ENCODE measurements around the gene IKZF2. TPM values are rescaled to one million over a fixed set of nuclear protein-coding genes. Genes with fewer than 3 reads are reported as not detected.

The IKZF2 gene
- total and polyA plus RNA-seq, 5 donors from 2014 or later: 26.8 to 225 (median 35.3) TPM

- peaks cover 83% of the 10 kb centered on the region for H3K4me1 ChIP-seq (ENCODE audit: control insufficient read depth, insufficient read depth, low read length, poor library complexity, severe bottlenecking)
- Mint-ChIP-seq H3K36me3 (peaks cover 29% of the 10 kb centered on the region), H3K27me3 (no peaks in the 10 kb centered on the region), H3K27ac (peak overlapping the region; percentile 57 to 99 (median 97)), H3K4me3 (peak overlapping the region; percentile 77 to 92 (median 78)), H3K9me3 (no peaks in the 10 kb centered on the region), H3K4me1 (peaks cover 35 to 81% (median 67%) of the 10 kb centered on the region in 4 donors)
- peak overlapping the region; percentile 95 for H3K27ac ChIP-seq (ENCODE audit: insufficient read depth, low read length, poor library complexity, severe bottlenecking)
- no peaks in the 10 kb centered on the region for H3K36me3 ChIP-seq (ENCODE audit: control insufficient read depth, insufficient read depth, low read length)
- no peaks in the 10 kb centered on the region for H3K9me3 ChIP-seq (ENCODE audit: control insufficient read depth in 2 of 2, low read length in 2 of 2)
- DNase-seq: no peak
- H3K27me3 ChIP-seq (ENCODE audit: control insufficient read depth, insufficient read depth, low read length): no peaks in the 10 kb centered on the region
- no peak for ATAC-seq (ENCODE audit: low read depth in 2 of 2)
- H3K4me3 ChIP-seq (ENCODE audit: low read depth, low read length): peak overlapping the region; percentile 99
Measured at GRCh38 chr2:213129311-213129710, 22.1 kb downstream of the IKZF2 start.

GRCh38 chr2:213125646-213126347 is 25.6 kb downstream of the IKZF2 start:
- Mint-ChIP-seq H3K4me1 (peaks cover 39 to 91% (median 77%) of the 10 kb centered on the region in 4 donors), H3K9me3 (no peaks in the 10 kb centered on the region), H3K27ac (peak overlapping the region; percentile 68 to 91 (median 89)), H3K27me3 (no peaks in the 10 kb centered on the region), H3K4me3 (peak overlapping the region; percentile 76 to 88 (median 81)), H3K36me3 (peaks cover 16% of the 10 kb centered on the region)
- Histone ChIP-seq H3K27me3 (ENCODE audit: control insufficient read depth, insufficient read depth, low read length) (no peaks in the 10 kb centered on the region), H3K4me3 (ENCODE audit: low read depth, low read length) (peak overlapping the region; percentile 77), H3K36me3 (ENCODE audit: control insufficient read depth, insufficient read depth, low read length) (no peaks in the 10 kb centered on the region), H3K27ac (ENCODE audit: insufficient read depth, low read length, poor library complexity, severe bottlenecking) (peak overlapping the region; percentile 95), H3K4me1 (ENCODE audit: control insufficient read depth, insufficient read depth, low read length, poor library complexity, severe bottlenecking) (peaks cover 98% of the 10 kb centered on the region), H3K9me3 (ENCODE audit: control insufficient read depth in 2 of 2, low read length in 2 of 2) (no peaks in the 10 kb centered on the region)
- peak; percentile 67 to 71 for ATAC-seq (ENCODE audit: low read depth in 2 of 2)
- no peak for DNase-seq

- Mint-ChIP-seq H3K9me3 (no peaks in the 10 kb centered on the region), H3K4me3 (peak overlapping the region; percentile 65 to 92 (median 82)), H3K4me1 (peaks cover 52 to 96% (median 80%) of the 10 kb centered on the region in 4 donors), H3K36me3 (no peaks in the 10 kb centered on the region), H3K27me3 (no peaks in the 10 kb centered on the region), H3K27ac (peak overlapping the region; percentile 88 to 97 (median 89))
- H3K4me3 ChIP-seq (ENCODE audit: low read depth, low read length): peak overlapping the region; percentile 78
- H3K4me1 ChIP-seq (ENCODE audit: control insufficient read depth, insufficient read depth, low read length, poor library complexity, severe bottlenecking): peaks cover 100% of the 10 kb centered on the region
- ATAC-seq (ENCODE audit: low read depth in 2 of 2) (no peak), DNase-seq (no peak)
- peak overlapping the region; percentile 95 for H3K27ac ChIP-seq (ENCODE audit: insufficient read depth, low read length, poor library complexity, severe bottlenecking)
- H3K27me3 ChIP-seq (ENCODE audit: control insufficient read depth, insufficient read depth, low read length): no peaks in the 10 kb centered on the region
- no peaks in the 10 kb centered on the region for H3K36me3 ChIP-seq (ENCODE audit: control insufficient read depth, insufficient read depth, low read length)
- H3K9me3 ChIP-seq (ENCODE audit: control insufficient read depth in 2 of 2, low read length in 2 of 2): no peaks in the 10 kb centered on the region
Measured at GRCh38 chr2:213122725-213123124, 28.7 kb downstream of the IKZF2 start.

- peak overlapping the region; percentile 95 for H3K27ac ChIP-seq (ENCODE audit: insufficient read depth, low read length, poor library complexity, severe bottlenecking)
- no peaks in the 10 kb centered on the region for H3K9me3 ChIP-seq (ENCODE audit: control insufficient read depth in 2 of 2, low read length in 2 of 2)
- peak overlapping the region; percentile 78 for H3K4me3 ChIP-seq (ENCODE audit: low read depth, low read length)
- Mint-ChIP-seq H3K9me3 (no peaks in the 10 kb centered on the region), H3K36me3 (no peaks in the 10 kb centered on the region), H3K4me3 (peak overlapping the region; percentile 65 to 92 (median 82)), H3K27me3 (no peaks in the 10 kb centered on the region), H3K4me1 (peaks cover 57 to 94% (median 80%) of the 10 kb centered on the region in 4 donors), H3K27ac (peak overlapping the region; percentile 88 to 99 (median 89))
- DNase-seq: no peak
- H3K27me3 ChIP-seq (ENCODE audit: control insufficient read depth, insufficient read depth, low read length): no peaks in the 10 kb centered on the region
- H3K4me1 ChIP-seq (ENCODE audit: control insufficient read depth, insufficient read depth, low read length, poor library complexity, severe bottlenecking): peaks cover 100% of the 10 kb centered on the region
- no peak for ATAC-seq (ENCODE audit: low read depth in 2 of 2)
- no peaks in the 10 kb centered on the region for H3K36me3 ChIP-seq (ENCODE audit: control insufficient read depth, insufficient read depth, low read length)
Measured at GRCh38 chr2:213121690-213122089, 29.7 kb downstream of the IKZF2 start.

GRCh38 chr2:213119061-213119809 is 32.2 kb downstream of the IKZF2 start:
- peak overlapping the region; percentile 85 to 99 (median 92) for H3K27ac Mint-ChIP-seq
- Histone ChIP-seq H3K4me3 (ENCODE audit: low read depth, low read length) (peak overlapping the region; percentile 78), H3K27me3 (ENCODE audit: control insufficient read depth, insufficient read depth, low read length) (no peaks in the 10 kb centered on the region), H3K9me3 (ENCODE audit: control insufficient read depth in 2 of 2, low read length in 2 of 2) (no peaks in the 10 kb centered on the region), H3K4me1 (ENCODE audit: control insufficient read depth, insufficient read depth, low read length, poor library complexity, severe bottlenecking) (peaks cover 99% of the 10 kb centered on the region), H3K36me3 (ENCODE audit: control insufficient read depth, insufficient read depth, low read length) (no peaks in the 10 kb centered on the region), H3K27ac (ENCODE audit: insufficient read depth, low read length, poor library complexity, severe bottlenecking) (peak overlapping the region; percentile 95)
- H3K9me3 Mint-ChIP-seq: no peaks in the 10 kb centered on the region
- H3K36me3 Mint-ChIP-seq: peaks cover 6% of the 10 kb centered on the region
- peak overlapping the region; percentile 76 to 89 (median 78) for H3K4me3 Mint-ChIP-seq
- no peaks in the 10 kb centered on the region for H3K27me3 Mint-ChIP-seq
- ATAC-seq (ENCODE audit: low read depth in 2 of 2): peak; percentile 84 to 88
- peak; percentile 33 to 88 (median 76) for DNase-seq
- peaks cover 44 to 93% (median 80%) of the 10 kb centered on the region in 4 donors for H3K4me1 Mint-ChIP-seq

GRCh38 chr2:213108308-213108707 is 43.1 kb downstream of the IKZF2 start:
- Mint-ChIP-seq H3K36me3 (peaks cover 11% of the 10 kb centered on the region), H3K4me3 (peak overlapping the region; percentile 27 to 80 (median 64)), H3K27me3 (no peaks in the 10 kb centered on the region), H3K9me3 (no peaks in the 10 kb centered on the region), H3K4me1 (peaks cover 49 to 79% (median 59%) of the 10 kb centered on the region in 4 donors), H3K27ac (peak overlapping the region; percentile 83 to 99 (median 92))
- Histone ChIP-seq H3K4me3 (ENCODE audit: low read depth, low read length) (peak overlapping the region; percentile 90), H3K27me3 (ENCODE audit: control insufficient read depth, insufficient read depth, low read length) (no peaks in the 10 kb centered on the region), H3K9me3 (ENCODE audit: control insufficient read depth in 2 of 2, low read length in 2 of 2) (no peaks in the 10 kb centered on the region), H3K36me3 (ENCODE audit: control insufficient read depth, insufficient read depth, low read length) (peaks cover 3% of the 10 kb centered on the region), H3K27ac (ENCODE audit: insufficient read depth, low read length, poor library complexity, severe bottlenecking) (peak overlapping the region; percentile 95), H3K4me1 (ENCODE audit: control insufficient read depth, insufficient read depth, low read length, poor library complexity, severe bottlenecking) (peaks cover 89% of the 10 kb centered on the region)
- no peak for DNase-seq
- no peak for ATAC-seq (ENCODE audit: low read depth in 2 of 2)

GRCh38 chr2:213107728-213108127 is 43.7 kb downstream of the IKZF2 start:
- Mint-ChIP-seq H3K4me3 (peak overlapping the region; percentile 71 to 84 (median 79)), H3K27ac (peak overlapping the region; percentile 92 to 99 (median 95))

More at GRCh38 chr2:213107728-213108127, 43.7 kb downstream of the IKZF2 start:
- Histone ChIP-seq H3K4me1 (ENCODE audit: control insufficient read depth, insufficient read depth, low read length, poor library complexity, severe bottlenecking) (peaks cover 89% of the 10 kb centered on the region), H3K9me3 (ENCODE audit: control insufficient read depth in 2 of 2, low read length in 2 of 2) (no peaks in the 10 kb centered on the region), H3K27me3 (ENCODE audit: control insufficient read depth, insufficient read depth, low read length) (no peaks in the 10 kb centered on the region), H3K27ac (ENCODE audit: insufficient read depth, low read length, poor library complexity, severe bottlenecking) (peak overlapping the region; percentile 95), H3K4me3 (ENCODE audit: low read depth, low read length) (peak overlapping the region; percentile 90), H3K36me3 (ENCODE audit: control insufficient read depth, insufficient read depth, low read length) (peaks cover 3% of the 10 kb centered on the region)
- peaks cover 13% of the 10 kb centered on the region for H3K36me3 Mint-ChIP-seq
- DNase-seq (peak in 1 of 3 donors; percentile 56), ATAC-seq (ENCODE audit: low read depth in 2 of 2) (peak; percentile 23 to 45)
- no peaks in the 10 kb centered on the region for H3K9me3 Mint-ChIP-seq
- no peaks in the 10 kb centered on the region for H3K27me3 Mint-ChIP-seq
- peaks cover 45 to 80% (median 59%) of the 10 kb centered on the region in 4 donors for H3K4me1 Mint-ChIP-seq

Measured in CD4-positive, CD25-positive, alpha-beta regulatory T cell (primary cell).